ENCODE results near the gene PRAMEF5.
"Not testable (repeated sequence)": the region's sequence is repeated elsewhere in the genome, so short reads cannot be mapped to it uniquely, and the experiment has no call there.

PRAMEF5 gene

GRCh38 chr1:13253898-13254297, at the start of gene PRAMEF5:
Gene PRAMEF5 (plus strand): TSS chr1:13254198. CDS start chr1:13259269, 5,071 bp downstream.
- not testable (repeated sequence) for H3K4me3 ChIP-seq (ENCODE audit: low read depth, low read length)

DNA sequence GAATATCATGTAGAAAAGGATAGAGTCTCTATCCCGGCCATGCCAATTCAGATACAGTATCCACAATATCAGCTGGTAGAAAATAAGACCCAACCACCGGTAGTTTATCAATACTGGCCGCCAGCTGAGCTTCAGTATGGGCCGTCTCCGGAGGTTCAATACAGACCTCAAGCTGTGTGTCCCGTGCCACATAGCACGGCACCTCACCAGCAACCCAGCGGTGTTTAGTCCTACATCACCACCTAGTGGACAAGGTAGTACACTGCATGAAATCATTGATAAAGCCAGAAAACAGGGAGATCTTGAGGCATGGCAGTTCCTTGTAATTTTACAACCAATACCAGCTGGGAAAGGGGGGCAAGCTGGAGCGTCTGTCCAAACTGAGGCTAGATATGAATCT, 45.3 kb upstream of the PRAMEF5 start:
- H3K4me3 ChIP-seq (ENCODE audit: low read depth, low read length), result not testable (repeated sequence)

GRCh38 chr1:13216619-13217018, 37.4 kb upstream of the PRAMEF5 start:
- H3K4me3 ChIP-seq (ENCODE audit: low read depth, low read length), result not testable (repeated sequence)

GRCh38 chr1:13219203-13219602, 34.8 kb upstream of the PRAMEF5 start:
- H3K4me3 ChIP-seq (ENCODE audit: low read depth, low read length), result not testable (repeated sequence)

- H3K4me3 ChIP-seq (ENCODE audit: low read depth, low read length), result not testable (repeated sequence)
These were observed 31.2 kb upstream of the PRAMEF5 start for GRCh38 chr1:13222788-13223187.

DNA sequence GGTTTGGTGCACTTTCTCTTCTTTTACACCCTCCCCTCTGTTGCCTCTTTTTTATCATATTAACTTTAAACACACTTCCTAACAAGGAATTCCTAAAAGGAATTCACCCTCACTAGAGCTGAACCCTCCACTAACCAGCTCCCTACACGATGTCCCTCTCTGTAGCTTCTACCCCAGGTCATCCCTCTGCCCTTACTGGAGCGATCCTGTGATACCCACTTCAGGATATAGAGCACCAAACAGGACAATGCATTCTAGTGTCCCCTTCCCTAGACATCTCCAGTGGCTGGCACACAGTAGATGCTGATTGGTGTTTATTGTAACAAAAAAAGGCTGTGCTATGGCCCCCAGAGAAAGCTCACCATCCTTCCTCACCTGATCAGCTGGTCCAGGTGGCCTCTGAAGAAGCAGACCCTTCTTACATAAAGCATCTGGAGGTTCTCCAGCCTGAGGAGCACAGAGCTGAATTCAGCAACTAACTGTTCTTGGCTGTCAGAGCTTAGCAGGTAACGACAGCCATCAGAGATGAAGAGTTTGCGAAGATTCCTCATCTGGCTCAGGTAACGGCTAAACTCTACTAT, 29.4 kb upstream of the PRAMEF5 start:
- H3K4me3 ChIP-seq (ENCODE audit: low read depth, low read length), result no peak overlapping the region
- TF ChIP-seq CTCF (IDR thresholded peaks at IDR 0.05; ENCODE audit: low read depth, low read length), result no peak

GRCh38 chr1:13225675-13226204, 28.3 kb upstream of the PRAMEF5 start, which contains the start of gene PRAMEF18:
Gene PRAMEF18 (minus strand): TSS chr1:13226154. CDS start chr1:13226106, 48 bp downstream.
- not testable (repeated sequence) for H3K4me3 ChIP-seq (ENCODE audit: low read depth, low read length)

GRCh38 chr1:13227271-13228055, 26.5 kb upstream of the PRAMEF5 start:
- not testable (repeated sequence) for H3K4me3 ChIP-seq (ENCODE audit: low read depth, low read length)

DNA sequence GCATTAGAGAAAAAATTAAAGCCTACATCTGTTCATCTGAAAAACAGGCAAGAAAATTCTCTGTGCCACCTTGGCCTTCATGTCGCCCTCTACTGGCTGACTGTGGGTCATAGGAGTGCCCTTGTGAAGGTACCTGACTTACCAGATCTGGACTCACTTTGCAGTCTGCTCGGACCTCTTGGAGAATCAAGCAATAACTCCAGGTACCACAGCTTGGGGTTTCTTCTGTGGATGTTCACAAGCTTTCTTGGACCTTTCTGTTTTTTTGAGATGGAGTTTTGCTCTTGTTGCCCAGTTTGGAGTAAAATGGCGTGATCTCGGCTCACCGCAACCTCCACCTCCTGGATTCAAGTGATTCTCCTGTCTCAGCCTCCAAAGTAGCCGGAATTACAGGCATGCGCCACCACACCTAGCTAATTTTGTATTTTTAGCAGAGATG, 25.6 kb upstream of the PRAMEF5 start:
- no peak for TF ChIP-seq CTCF (IDR thresholded peaks at IDR 0.05; ENCODE audit: low read depth, low read length)
- no peak overlapping the region for H3K4me3 ChIP-seq (ENCODE audit: low read depth, low read length)

DNA sequence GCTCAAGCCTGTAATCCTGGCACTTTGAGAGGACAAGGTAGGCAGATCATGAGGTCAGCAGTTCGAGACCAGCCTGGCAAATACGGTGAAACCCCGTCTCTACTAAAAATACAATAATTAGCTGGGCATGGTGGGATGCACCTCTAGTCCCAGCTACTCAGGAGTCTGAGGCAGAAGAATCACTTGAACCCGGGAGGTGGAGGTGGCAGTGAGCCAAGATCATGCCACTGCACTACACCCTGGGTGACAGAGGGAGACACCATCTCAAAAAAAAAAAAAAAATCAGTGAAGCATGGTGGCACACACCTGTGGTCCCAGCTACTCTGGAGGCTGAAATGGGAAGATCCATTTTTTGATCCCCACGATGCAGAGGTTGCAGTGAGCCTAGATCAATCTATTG, 23.9 kb upstream of the PRAMEF5 start:
- H3K4me3 ChIP-seq (ENCODE audit: low read depth, low read length), result not testable (repeated sequence)

DNA sequence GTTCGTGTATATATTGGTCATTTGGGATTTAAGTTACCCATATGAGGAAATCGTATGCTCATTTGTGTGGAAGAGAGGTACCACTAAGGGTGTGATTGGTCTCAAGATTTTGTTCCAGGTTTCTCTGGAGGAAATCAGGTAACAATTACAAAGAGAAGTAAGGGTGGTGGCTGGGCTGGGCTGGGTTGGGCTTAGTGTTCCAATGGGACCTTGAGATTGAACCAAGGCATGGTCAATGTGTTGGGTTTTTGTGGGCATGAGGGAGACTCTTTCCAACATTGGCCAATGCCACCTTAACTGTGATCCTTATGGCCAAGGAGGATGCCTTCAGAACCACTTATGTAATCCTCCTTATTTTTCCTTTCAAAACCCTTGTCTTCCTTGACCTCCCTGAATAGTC, 23.4 kb upstream of the PRAMEF5 start:
- H3K4me3 ChIP-seq (ENCODE audit: low read depth, low read length), result not testable (repeated sequence)

DNA sequence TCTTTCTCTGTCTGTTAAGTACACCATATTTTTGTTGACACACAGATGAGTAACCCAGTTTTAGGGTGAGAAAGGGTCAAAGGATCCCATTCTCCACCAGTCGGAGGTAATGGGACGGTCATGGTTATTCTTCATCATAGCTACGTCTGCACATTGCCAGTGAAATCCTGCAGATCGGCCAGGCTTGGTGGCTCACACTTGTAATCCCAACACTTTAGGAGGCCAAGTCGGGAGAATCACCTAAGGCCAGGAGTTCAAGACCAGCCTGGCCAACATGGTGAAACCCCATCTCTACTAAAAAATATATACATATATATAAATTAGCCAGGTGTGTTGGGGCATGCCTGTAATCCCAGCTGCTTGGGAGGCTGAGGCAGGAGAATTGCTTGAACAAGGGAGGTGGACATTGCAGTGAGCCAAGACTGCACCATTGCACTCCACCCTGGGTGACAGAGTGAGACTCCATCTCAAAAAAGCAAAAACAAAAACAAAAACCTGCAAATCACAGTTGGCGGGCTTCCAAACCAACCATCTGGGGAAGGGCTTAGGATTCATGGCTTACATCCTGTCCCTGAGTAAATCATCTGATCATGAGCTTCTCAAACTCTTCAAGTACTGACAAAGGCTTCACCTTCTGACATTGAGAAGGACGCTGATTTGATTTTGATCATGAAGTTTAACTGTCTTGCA, 22.8 kb upstream of the PRAMEF5 start:
- H3K4me3 ChIP-seq (ENCODE audit: low read depth, low read length), result not testable (repeated sequence)

DNA sequence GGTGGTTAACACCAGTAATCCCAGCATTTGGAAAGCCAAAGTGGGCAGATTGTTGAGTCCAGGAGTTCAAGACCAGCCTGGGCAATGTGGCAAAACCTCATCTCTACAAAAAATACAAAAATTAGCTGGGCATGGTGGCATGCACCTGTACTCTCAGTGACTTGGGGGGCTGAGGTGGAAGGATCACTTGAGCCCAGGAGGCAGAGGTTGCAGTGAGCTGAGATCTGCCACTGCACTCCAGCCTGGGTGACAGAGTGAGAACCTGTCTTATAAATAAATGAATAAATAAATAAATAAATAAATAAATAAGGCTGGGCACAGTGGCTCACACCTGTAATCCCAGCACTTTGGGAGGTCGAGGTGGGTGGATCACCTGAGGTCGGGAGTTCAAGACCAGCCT, 21.9 kb upstream of the PRAMEF5 start:
- H3K4me3 ChIP-seq (ENCODE audit: low read depth, low read length), result not testable (repeated sequence)

GRCh38 chr1:13234057-13234456, 19.9 kb upstream of the PRAMEF5 start:
- H3K4me3 ChIP-seq (ENCODE audit: low read depth, low read length), result not testable (repeated sequence)

- not testable (repeated sequence) for H3K4me3 ChIP-seq (ENCODE audit: low read depth, low read length)
These were observed 16.4 kb upstream of the PRAMEF5 start for GRCh38 chr1:13237572-13237971.

DNA sequence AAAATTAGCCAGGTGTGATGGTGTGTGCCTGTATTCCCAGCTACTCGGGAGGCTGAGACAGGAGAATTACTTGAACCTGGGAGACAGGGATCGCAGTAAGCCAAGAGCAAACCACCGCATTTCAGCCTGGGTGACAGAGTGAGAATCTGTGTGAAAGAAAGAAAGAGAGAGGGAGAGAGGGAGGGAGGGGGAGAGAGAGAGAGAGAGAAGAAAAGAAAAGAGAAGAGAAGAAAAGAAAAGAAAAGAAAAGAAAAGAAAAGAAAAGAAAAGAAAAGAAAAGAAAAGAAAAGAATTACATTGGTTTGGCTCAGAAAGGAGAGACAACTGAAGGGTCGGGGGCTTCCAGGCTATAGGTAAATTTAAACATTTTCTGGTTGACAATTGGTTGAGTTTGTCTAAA, 14.4 kb upstream of the PRAMEF5 start:
- H3K4me3 ChIP-seq (ENCODE audit: low read depth, low read length), result not testable (repeated sequence)

GRCh38 chr1:13243536-13244263, 10.3 kb upstream of the PRAMEF5 start:
- not testable (repeated sequence) for H3K4me3 ChIP-seq (ENCODE audit: low read depth, low read length)

Measured in WI38 (cell line).